Fibroblast of peridontal ligament (primary cell): ENCODE measurements around the gene WDR5.

Source experiments
- DNase-seq: peaks from one replicate; pipeline ENCODE4 v3.0.0-alpha.2; 2010; ENCODE audit errors: extremely low read depth

Gene WDR5

GRCh38 chr9:134174073-134174449 lies 38.2 kb downstream of the WDR5 start:
- DNase-seq: no peak

- DNase-seq: no peak
These were observed 38.8 kb downstream of the WDR5 start for GRCh38 chr9:134174526-134175290.

- no peak for DNase-seq
These were observed 39.5 kb downstream of the WDR5 start for GRCh38 chr9:134175291-134175807.

GRCh38 chr9:134175808-134176598 lies 40.1 kb downstream of the WDR5 start:
- DNase-seq: no peak

GRCh38 chr9:134176599-134176968 lies 40.7 kb downstream of the WDR5 start:
- no peak for DNase-seq

- DNase-seq: no peak
These were observed 41.3 kb downstream of the WDR5 start for GRCh38 chr9:134177186-134177585.

GRCh38 chr9:134177624-134178393 lies 41.9 kb downstream of the WDR5 start:
- no peak for DNase-seq

GRCh38 chr9:134178394-134178767 lies 42.5 kb downstream of the WDR5 start:
- no peak for DNase-seq

GRCh38 chr9:134178768-134179551 lies 43.1 kb downstream of the WDR5 start:
- no peak for DNase-seq

- no peak for DNase-seq
These were observed 43.7 kb downstream of the WDR5 start for GRCh38 chr9:134179595-134179917.

- DNase-seq: no peak
These were observed 44.3 kb downstream of the WDR5 start for GRCh38 chr9:134179918-134180785.

GRCh38 chr9:134180786-134181647 lies 45.1 kb downstream of the WDR5 start:
- no peak for DNase-seq

GRCh38 chr9:134181648-134182034 lies 45.8 kb downstream of the WDR5 start:
- no peak for DNase-seq

- DNase-seq: no peak
These were observed 46.7 kb downstream of the WDR5 start for GRCh38 chr9:134182554-134183085.

- DNase-seq: no peak
These were observed 49.7 kb downstream of the WDR5 start for GRCh38 chr9:134185536-134186011.

GRCh38 chr9:134186471-134187109 lies 50.7 kb downstream of the WDR5 start:
- no peak for DNase-seq

GRCh38 chr9:134187110-134187531 lies 51.2 kb downstream of the WDR5 start:
- DNase-seq: no peak

- no peak for DNase-seq
These were observed 52.1 kb downstream of the WDR5 start for GRCh38 chr9:134187891-134188385.
